ENCODE measurements around the gene SIDT2.

DNA sequence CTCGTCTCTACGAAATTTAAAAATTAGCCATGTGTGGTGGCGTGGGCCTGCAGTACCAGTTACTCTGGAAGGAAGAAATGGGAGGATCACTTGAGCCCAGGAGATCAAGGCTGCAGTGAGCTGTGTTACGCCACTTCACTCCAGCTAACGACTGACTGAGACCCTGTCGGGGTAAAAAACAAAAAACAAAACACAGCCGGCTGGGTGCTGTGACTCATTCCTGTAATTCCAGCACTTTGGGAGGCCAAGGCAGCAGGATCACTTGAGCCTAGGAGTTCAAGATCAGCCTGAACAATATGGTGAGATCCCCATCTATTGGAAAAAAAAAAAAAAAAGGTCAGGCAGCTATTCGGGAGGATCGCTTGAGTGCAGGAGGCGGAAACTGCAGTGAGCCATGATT is 32.0 kb upstream of the SIDT2 start:
- TF ChIP-seq, protein P1, sequence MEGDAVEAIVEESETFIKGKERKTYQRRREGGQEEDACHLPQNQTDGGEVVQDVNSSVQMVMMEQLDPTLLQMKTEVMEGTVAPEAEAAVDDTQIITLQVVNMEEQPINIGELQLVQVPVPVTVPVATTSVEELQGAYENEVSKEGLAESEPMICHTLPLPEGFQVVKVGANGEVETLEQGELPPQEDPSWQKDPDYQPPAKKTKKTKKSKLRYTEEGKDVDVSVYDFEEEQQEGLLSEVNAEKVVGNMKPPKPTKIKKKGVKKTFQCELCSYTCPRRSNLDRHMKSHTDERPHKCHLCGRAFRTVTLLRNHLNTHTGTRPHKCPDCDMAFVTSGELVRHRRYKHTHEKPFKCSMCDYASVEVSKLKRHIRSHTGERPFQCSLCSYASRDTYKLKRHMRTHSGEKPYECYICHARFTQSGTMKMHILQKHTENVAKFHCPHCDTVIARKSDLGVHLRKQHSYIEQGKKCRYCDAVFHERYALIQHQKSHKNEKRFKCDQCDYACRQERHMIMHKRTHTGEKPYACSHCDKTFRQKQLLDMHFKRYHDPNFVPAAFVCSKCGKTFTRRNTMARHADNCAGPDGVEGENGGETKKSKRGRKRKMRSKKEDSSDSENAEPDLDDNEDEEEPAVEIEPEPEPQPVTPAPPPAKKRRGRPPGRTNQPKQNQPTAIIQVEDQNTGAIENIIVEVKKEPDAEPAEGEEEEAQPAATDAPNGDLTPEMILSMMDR (conservative IDR thresholded peaks at IDR 0.05 in 1 of 2, IDR thresholded peaks at IDR 0.05 in 1 of 2; ENCODE audit: extremely low read depth in 1 of 2, insufficient read depth in 1 of 2, low read depth in 1 of 2, low read length in 2 of 2) = no peak
- no peak for TF ChIP-seq EZH2 (IDR thresholded peaks at IDR 0.05; ENCODE audit: borderline replicate concordance, low read length)

Data from mammary epithelial cell (primary cell).